PC-3 (cell line): ENCODE results near the gene KIF9. TPM values are rescaled to one million over a fixed set of nuclear protein-coding genes. Genes with fewer than 3 reads are reported as not detected.

Experiments
- ATAC-seq: fragments of 200-7000 bp; cut with Tn5 transposase; 2 replicates; pipeline ENCODE4 v1.9.1; 2020; ENCODE audit warnings: mild to moderate bottlenecking, moderate library complexity
- BruUV-seq: library from RNA; stranded (reverse); fragments of 400-500 nt; replicated peaks from 2 replicates; lab custom pipeline; 2021; lab: Mats Ljungman, UMichigan
- CTCF ChIA-PET: fragments of 300-600 bp; sonication (Branson Sonifier 250); formaldehyde crosslinking; loops from one replicate; lab custom pipeline; 2022; ENCODE audit warnings: antibody characterized with exemption; lab: Charles Lee
- POLR2A ChIA-PET: fragments of 300-600 bp; sonication (Branson Sonifier 250); formaldehyde crosslinking; loops from one replicate; lab custom pipeline; 2022; ENCODE audit warnings: antibody characterized with exemption; ENCODE audit not compliant: unreplicated experiment; lab: Charles Lee
- DNase-seq: peaks from one replicate; pipeline ENCODE4 v3.0.0-alpha.2; 2015
- H2AFZ ChIP-seq: fragments of 300-600 bp; sonication (generic); 2 replicates; pipeline ENCODE4 v1.6.0; 2016; ENCODE audit warnings: antibody characterized with exemption, low read length
- H3F3A ChIP-seq: fragments of 300-600 bp; sonication (generic); one replicate; pipeline ENCODE4 v1.6.0; 2017; ENCODE audit warnings: antibody characterized with exemption, low read length, control low read depth, mild to moderate bottlenecking; ENCODE audit not compliant: unreplicated experiment
- H3K27ac ChIP-seq: fragments of 300-600 bp; sonication (generic); 2 replicates; pipeline ENCODE4 v1.5.1; 2016; ENCODE audit warnings: mild to moderate bottlenecking, low read length
- H3K27me3 ChIP-seq: fragments of 300-600 bp; sonication (generic); 2 replicates; pipeline ENCODE4 v1.6.1; 2016; ENCODE audit warnings: low read length, mixed read lengths
- H3K36me3 ChIP-seq: fragments of 300-600 bp; sonication (generic); 2 replicates; pipeline ENCODE4 v1.6.1; 2016; ENCODE audit warnings: low read depth, mixed run types, low read length, mixed read lengths
- H3K4me1 ChIP-seq: fragments of 300-600 bp; sonication (generic); 2 replicates; pipeline ENCODE4 v1.5.1; 2016; ENCODE audit warnings: low read length; ENCODE audit not compliant: insufficient read depth
- H3K4me2 ChIP-seq: fragments of 300-600 bp; sonication (generic); 2 replicates; pipeline ENCODE4 v1.6.0; 2016; ENCODE audit warnings: low read length
- H3K4me3 ChIP-seq: fragments of 300-600 bp; sonication (generic); 2 replicates; pipeline ENCODE4 v1.5.1; 2016; ENCODE audit warnings: mild to moderate bottlenecking, low read length, mixed read lengths
- H3K79me2 ChIP-seq: fragments of 300-600 bp; sonication (generic); 2 replicates; pipeline ENCODE4 v1.6.1; 2017; ENCODE audit warnings: low read length, mixed read lengths
- H3K9ac ChIP-seq: fragments of 300-600 bp; sonication (generic); 2 replicates; pipeline ENCODE4 v1.6.0; 2016; ENCODE audit warnings: mild to moderate bottlenecking, low read length
- H3K9me2 ChIP-seq: fragments of 300-600 bp; sonication (generic); replicated peaks from 2 replicates; pipeline ENCODE4 v1.6.1; 2016; ENCODE audit warnings: mixed run types, low read length, mixed read lengths
- H3K9me3 ChIP-seq: fragments of 300-600 bp; sonication (generic); 2 replicates; pipeline ENCODE4 v1.6.1; 2016; ENCODE audit warnings: low read length, mixed read lengths
- H4K20me1 ChIP-seq: fragments of 300-600 bp; sonication (generic); 2 replicates; pipeline ENCODE4 v1.6.1; 2016; ENCODE audit warnings: low read length, mixed read lengths
- CTCF ChIP-seq: fragments of 300-600 bp; sonication (generic); conservative IDR thresholded peaks from 2 replicates; pipeline ENCODE4 v1.5.1; 2017; ENCODE audit warnings: antibody characterized with exemption, low read depth, mild to moderate bottlenecking, low read length
- EZH2 ChIP-seq: fragments of 300-600 bp; sonication (generic); IDR thresholded peaks from one replicate; pipeline ENCODE4 v1.6.1; 2017; ENCODE audit warnings: antibody characterized with exemption, mild to moderate bottlenecking, low read length; ENCODE audit not compliant: unreplicated experiment
- EZH2phosphoT487 ChIP-seq: fragments of 300-600 bp; sonication (generic); IDR thresholded peaks from 2 replicates; pipeline ENCODE4 v1.6.1; 2018; ENCODE audit warnings: mild to moderate bottlenecking, antibody characterized with exemption, low read length, borderline replicate concordance
- intact Hi-C: fragments of 100-400 bp; cut with micrococcal nuclease; formaldehyde crosslinking; loops from 2 replicates; pipeline ENCODE4 v1.9.0; 2023
- total RNA-seq: library from RNA; depleted of rRNA; stranded (reverse); fragments of >200 nt; gene quantifications from 2 replicates; pipeline ENCODE4 v1.2.3, GENCODE V29; 2014

Gene KIF9
- total RNA-seq, 1 experiment from 2014 or later = 22.7 TPM

GRCh38 chr3:47265008-47265407 lies 17.6 kb downstream of the KIF9 start:
- Histone ChIP-seq H3K9ac (no peak overlapping the region), H3K9me2 (no peaks in the 10 kb centered on the region), H3F3A (no peaks in the 10 kb centered on the region), H3K27ac (no peak overlapping the region), H4K20me1 (no peaks in the 10 kb centered on the region), H3K27me3 (no peaks in the 10 kb centered on the region), H3K79me2 (no peaks in the 10 kb centered on the region), H2AFZ (no peak overlapping the region), H3K4me2 (no peak overlapping the region), H3K9me3 (no peaks in the 10 kb centered on the region), H3K4me3 (no peak overlapping the region), H3K36me3 (no peaks in the 10 kb centered on the region), H3K4me1 (peaks cover 10% of the 10 kb centered on the region; the same call in 1 of the 2 replicates)
- no TSS peak for BruUV-seq
- ATAC-seq (no peak), DNase-seq (no peak)
- TF ChIP-seq EZH2phosphoT487 = no peak
- TF ChIP-seq CTCF = no peak
- no peak for TF ChIP-seq EZH2
- CTCF ChIA-PET = no interaction called here
- POLR2A ChIA-PET = no interaction called here
- intact Hi-C loops = no loop called here

GRCh38 chr3:47261301-47261700 lies 21.3 kb downstream of the KIF9 start:
- H2AFZ ChIP-seq = no peak overlapping the region
- no peaks in the 10 kb centered on the region for H3K9me3 ChIP-seq
- TF ChIP-seq EZH2 = no peak
- TF ChIP-seq CTCF = no peak
- TF ChIP-seq EZH2phosphoT487 = no peak
- CTCF ChIA-PET = no interaction called here
- no peak overlapping the region for H3K4me2 ChIP-seq
- no peaks in the 10 kb centered on the region for H3K36me3 ChIP-seq
- BruUV-seq = no TSS peak
- H3K27ac ChIP-seq = no peak overlapping the region
- POLR2A ChIA-PET = no interaction called here
- no peaks in the 10 kb centered on the region for H4K20me1 ChIP-seq
- H3F3A ChIP-seq = no peaks in the 10 kb centered on the region
- H3K4me3 ChIP-seq = no peak overlapping the region
- no peaks in the 10 kb centered on the region for H3K9me2 ChIP-seq
- H3K4me1 ChIP-seq = peaks cover 2% of the 10 kb centered on the region; the same call in 1 of the 2 replicates
- no peaks in the 10 kb centered on the region for H3K79me2 ChIP-seq
- no peak overlapping the region for H3K9ac ChIP-seq
- peak; percentile 43 for DNase-seq
- intact Hi-C loops = no loop called here
- no peaks in the 10 kb centered on the region for H3K27me3 ChIP-seq
- peak; percentile 27; the same call in 1 of the 2 replicates for ATAC-seq

GRCh38 chr3:47260605-47261004 lies 22.0 kb downstream of the KIF9 start:
- H4K20me1 ChIP-seq = no peaks in the 10 kb centered on the region
- no peaks in the 10 kb centered on the region for H3F3A ChIP-seq
- ATAC-seq = no peak
- no peak overlapping the region for H2AFZ ChIP-seq
- no peak overlapping the region for H3K4me2 ChIP-seq
- ChIA-PET POLR2A (no interaction called here), CTCF (no interaction called here)
- no peak overlapping the region for H3K9ac ChIP-seq
- H3K9me3 ChIP-seq = no peaks in the 10 kb centered on the region
- BruUV-seq = no TSS peak
- no peaks in the 10 kb centered on the region for H3K9me2 ChIP-seq
- H3K4me3 ChIP-seq = no peak overlapping the region
- no peaks in the 10 kb centered on the region for H3K79me2 ChIP-seq
- H3K27ac ChIP-seq = no peak overlapping the region
- no peaks in the 10 kb centered on the region for H3K27me3 ChIP-seq
- intact Hi-C loops = no loop called here
- TF ChIP-seq EZH2 = no peak
- no peak for TF ChIP-seq EZH2phosphoT487
- no peak for TF ChIP-seq CTCF
- no peaks in the 10 kb centered on the region for H3K4me1 ChIP-seq
- no peaks in the 10 kb centered on the region for H3K36me3 ChIP-seq
- DNase-seq = no peak
